Ishikawa (cell line): ENCODE data around the gene TBC1D16.

ENCODE experiments used
- CEBPB ChIP-seq: IDR thresholded peaks from 2 replicates; pipeline ENCODE4 v1.6.1; 2012
- CREB1 ChIP-seq: IDR thresholded peaks from 2 replicates; pipeline ENCODE4 v1.6.1; 2012; ENCODE audit warnings: low read depth
- EGR1 ChIP-seq: IDR thresholded peaks from 2 replicates; pipeline ENCODE4 v1.6.1; 2012
- EP300 ChIP-seq: IDR thresholded peaks from 2 replicates; pipeline ENCODE4 v1.6.1; 2012; ENCODE audit warnings: borderline replicate concordance
- FOXM1 ChIP-seq: IDR thresholded peaks from 2 replicates; pipeline ENCODE4 v1.6.1; 2012; ENCODE audit warnings: low read depth, borderline replicate concordance
- MAX ChIP-seq: IDR thresholded peaks from 2 replicates; pipeline ENCODE4 v1.6.1; 2012
- NFIC ChIP-seq: IDR thresholded peaks from 2 replicates; pipeline ENCODE4 v1.6.1; 2012
- RAD21 ChIP-seq: IDR thresholded peaks from 2 replicates; pipeline ENCODE4 v1.6.1; 2012; ENCODE audit warnings: low read depth
- REST ChIP-seq: IDR thresholded peaks from 2 replicates; pipeline ENCODE4 v1.6.1; 2012; ENCODE audit warnings: low read depth, mild to moderate bottlenecking
- TAF1 ChIP-seq: IDR thresholded peaks from 2 replicates; pipeline ENCODE4 v1.6.1; 2012; ENCODE audit warnings: low read depth, mild to moderate bottlenecking
- TCF12 ChIP-seq: IDR thresholded peaks from 2 replicates; pipeline ENCODE4 v1.6.1; 2012; ENCODE audit warnings: low read depth
- TEAD4 ChIP-seq: IDR thresholded peaks from 2 replicates; pipeline ENCODE4 v1.6.1; 2012
- USF1 ChIP-seq: IDR thresholded peaks from 2 replicates; pipeline ENCODE4 v1.6.1; 2012
- YY1 ChIP-seq: IDR thresholded peaks from 2 replicates; pipeline ENCODE4 v1.6.1; 2012; ENCODE audit warnings: low read depth

Gene TBC1D16

GRCh38 chr17:79904865-79905264, 130.8 kb downstream of the TBC1D16 start:
- no peak for TF ChIP-seq FOXM1
- TF ChIP-seq TCF12: no peak
- TF ChIP-seq NFIC: no peak
- TF ChIP-seq MAX: no peak
- TF ChIP-seq EGR1: no peak
- no peak for TF ChIP-seq YY1
- TF ChIP-seq REST: no peak
- no peak for TF ChIP-seq EP300
- no peak for TF ChIP-seq CEBPB
- TF ChIP-seq TAF1: no peak

- TF ChIP-seq CREB1: no peak
- no peak for TF ChIP-seq EGR1
- no peak for TF ChIP-seq TEAD4
- no peak for TF ChIP-seq TCF12
- 0 out of 2 replicates have a peak, but pooled peaks have one; percentile 41 for TF ChIP-seq CEBPB
These were observed 133.4 kb downstream of the TBC1D16 start for GRCh38 chr17:79902146-79902791.

GRCh38 chr17:79901131-79901530, 134.5 kb downstream of the TBC1D16 start:
- TF ChIP-seq YY1 (no peak), TAF1 (no peak), USF1 (no peak), RAD21 (no peak), CREB1 (no peak), NFIC (no peak), EP300 (no peak), TCF12 (no peak), FOXM1 (no peak), MAX (no peak), EGR1 (no peak), CEBPB (no peak), TEAD4 (no peak), REST (no peak)

- TF ChIP-seq EP300 (no peak), CEBPB (no peak), FOXM1 (no peak), NFIC (no peak)
These were observed 136.1 kb downstream of the TBC1D16 start for GRCh38 chr17:79899584-79899983.

- TF ChIP-seq TEAD4: no peak
- TF ChIP-seq MAX: no peak
- peak; percentile 58 for TF ChIP-seq CEBPB
These were observed 138.2 kb downstream of the TBC1D16 start for GRCh38 chr17:79897243-79898063.

GRCh38 chr17:79892457-79893241, 143.0 kb downstream of the TBC1D16 start:
- TF ChIP-seq RAD21 (no peak), NFIC (peak; percentile 62), CREB1 (no peak), YY1 (no peak), TCF12 (no peak)
